Stimulated activated CD4-positive, alpha-beta T cell treated with anti-CD3 and anti-CD28 coated beads, Interleukin-1b, Interleukin-23, amount 100 ng/mL, for 48 hours (primary cell): ENCODE data around the gene HOXB8.

Experiments
- DNase-seq: peaks from one replicate; pipeline ENCODE4 v3.0.0-alpha.2; 2020

HOXB8 gene

DNA sequence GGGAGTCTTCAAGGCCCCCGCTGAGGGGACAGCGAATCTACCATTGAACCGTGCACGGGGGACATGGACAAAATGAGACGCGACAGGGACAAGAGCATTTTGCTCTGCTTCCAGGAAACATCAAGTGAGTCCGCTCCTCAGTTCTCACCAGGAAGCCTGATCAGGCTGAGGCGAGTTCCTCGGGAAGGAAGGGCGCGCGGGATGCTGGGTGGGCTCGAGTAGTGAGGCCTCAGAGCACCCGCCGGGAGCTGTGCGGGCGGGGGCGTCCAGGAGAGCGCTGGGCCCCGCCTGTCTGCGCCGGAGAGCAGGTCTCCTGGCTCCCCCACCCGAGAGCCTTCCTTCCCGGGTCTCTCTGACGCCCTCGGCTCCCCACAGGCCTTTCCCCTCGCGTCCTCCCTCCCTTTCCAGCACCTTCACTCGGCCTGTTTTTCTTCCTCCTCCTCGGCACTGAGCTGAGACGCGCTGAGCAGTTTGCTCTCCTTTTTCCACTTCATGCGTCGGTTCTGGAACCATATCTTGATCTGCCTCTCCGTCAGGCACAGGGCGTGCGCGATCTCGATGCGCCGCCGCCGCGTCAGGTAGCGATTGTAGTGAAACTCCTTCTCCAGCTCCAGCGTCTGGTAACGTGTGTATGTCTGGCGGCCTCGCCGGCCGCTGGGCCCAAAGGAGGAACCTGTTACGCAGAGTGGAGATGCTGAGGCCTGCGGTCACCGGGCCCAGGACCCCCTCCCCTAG is 18.9 kb downstream of the HOXB8 start:
- peak; percentile 42 for DNase-seq

- no peak for DNase-seq
Measured at GRCh38 chr17:48595278-48595999, 19.7 kb downstream of the HOXB8 start.

DNA sequence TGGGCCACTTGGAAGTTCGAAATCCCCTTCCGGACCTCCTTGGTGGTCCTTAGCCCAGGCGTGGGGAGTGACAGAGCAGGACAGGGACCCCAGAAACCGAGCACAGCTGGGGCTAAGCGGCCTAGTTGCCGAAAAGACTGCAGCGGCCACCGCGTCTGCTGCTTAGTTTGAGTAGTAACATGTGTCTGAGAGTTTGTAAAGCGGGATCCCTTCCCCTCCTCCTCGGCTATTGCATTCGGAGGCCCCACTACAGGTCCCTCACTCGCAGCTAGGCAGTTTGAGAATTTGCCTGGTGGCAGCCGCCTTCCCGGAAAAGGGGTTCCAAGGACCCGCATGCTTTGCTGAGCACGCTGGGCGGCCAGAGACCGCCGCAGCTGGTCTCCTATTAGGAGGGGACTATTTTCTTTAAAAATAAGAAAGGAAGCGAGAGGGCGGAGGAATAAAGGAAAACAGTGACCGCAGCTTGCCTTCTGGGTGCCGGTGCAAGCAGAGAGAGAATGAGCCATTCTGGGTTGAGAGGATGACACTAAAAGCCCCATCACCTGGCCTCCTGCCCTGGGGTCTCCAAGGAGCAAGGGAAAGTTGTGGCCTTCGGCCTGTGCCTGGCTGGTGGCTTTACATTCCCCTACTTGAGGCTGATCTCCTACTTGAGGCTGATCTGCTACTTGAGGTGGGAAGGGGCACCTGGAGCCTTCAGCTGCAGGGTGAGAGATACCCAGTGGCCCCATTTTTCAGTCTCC is 20.4 kb downstream of the HOXB8 start:
- no peak for DNase-seq

DNA sequence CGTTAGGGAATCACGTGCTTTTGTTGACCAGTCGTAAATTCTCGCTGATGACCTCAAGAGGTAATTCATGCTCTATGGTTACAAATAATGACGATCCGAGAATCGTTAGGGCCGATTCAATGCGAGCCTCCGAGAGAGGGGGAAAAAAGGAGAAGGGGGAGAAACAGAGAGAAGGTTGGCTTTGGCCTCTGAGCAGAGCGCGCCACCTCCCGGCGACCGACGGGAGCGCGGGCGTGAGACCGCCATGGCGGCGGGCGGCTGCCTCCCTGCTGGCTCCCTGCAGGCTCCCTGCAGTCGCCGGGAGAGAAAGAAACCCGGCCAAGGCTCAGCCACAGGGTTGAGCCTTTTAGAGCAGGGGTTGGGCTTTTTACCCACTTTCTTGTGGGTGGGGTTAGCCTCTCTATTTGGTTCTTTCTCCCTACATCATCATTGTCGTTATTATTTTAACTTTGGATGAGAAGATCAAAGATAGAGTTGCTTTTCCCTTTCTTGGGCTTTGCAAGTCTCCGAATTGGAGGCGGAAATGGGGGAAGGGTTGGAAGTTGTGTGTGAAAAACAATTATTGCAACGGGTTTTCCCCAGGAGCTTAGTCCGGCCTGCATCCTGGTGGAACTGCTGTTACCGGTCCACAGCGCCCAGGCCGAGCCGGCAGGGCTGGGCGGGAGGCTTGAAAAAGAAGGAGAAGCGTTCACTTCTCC is 21.1 kb downstream of the HOXB8 start:
- peak; percentile 76 for DNase-seq

DNA sequence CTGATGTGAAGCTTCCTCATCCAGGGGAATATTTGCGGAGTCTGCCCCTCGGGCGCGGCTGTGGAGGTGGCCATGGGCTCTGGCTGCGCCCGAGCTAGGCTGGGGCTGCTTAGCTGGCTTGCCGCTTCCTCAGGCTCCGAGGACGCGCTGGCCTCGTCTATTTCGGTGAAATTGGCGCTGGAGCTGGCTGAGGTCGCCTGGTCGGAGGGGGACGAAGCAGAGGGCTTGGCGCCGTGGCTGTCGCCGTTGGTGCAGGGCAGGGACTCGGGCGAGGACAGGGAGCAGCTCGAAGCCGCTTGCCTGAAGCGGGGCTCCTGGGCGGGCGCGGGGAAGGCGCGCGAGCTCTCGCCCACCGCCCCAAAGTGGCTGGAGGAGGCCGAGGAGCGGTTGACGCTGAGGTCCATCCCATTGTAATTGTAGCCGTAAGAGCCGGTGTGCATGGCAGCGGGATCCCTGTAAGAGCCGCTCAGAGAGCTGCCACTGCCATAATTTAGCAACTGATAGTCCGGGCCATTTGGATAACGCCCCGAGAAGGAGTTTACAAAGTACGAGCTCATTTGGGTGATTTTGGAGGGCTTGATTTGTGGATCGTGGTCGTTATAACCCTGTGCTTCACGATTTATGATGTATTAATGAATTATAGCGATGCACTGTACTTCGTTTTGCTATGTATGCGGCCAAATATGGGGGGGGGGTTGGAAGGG is 21.8 kb downstream of the HOXB8 start, which contains the start of gene HOXB5:
HOXB5 (minus strand) TSS at position 654 of the 704 bp plus-strand sequence; CDS start at position 557, 97 bp downstream.
- no peak for DNase-seq

DNA sequence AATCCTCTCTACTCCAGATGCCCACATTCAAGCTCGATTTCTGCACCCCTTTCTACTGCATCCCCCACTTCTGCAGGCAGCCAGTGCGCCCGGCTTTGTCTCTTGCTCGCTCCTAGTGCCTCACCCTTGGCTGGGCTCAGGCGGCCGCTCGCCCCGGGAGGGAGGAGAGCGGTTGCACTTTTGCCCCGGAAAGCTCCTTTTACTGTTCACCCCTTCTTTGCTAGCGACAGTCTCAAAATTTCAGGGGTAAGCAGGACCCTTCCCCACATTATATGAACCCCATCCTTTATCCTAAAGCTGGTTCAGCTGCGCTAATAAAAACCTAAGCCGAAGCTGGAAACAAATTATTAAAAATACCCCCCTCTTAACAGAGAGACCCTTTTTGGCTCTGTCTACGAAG is 22.5 kb downstream of the HOXB8 start:
- DNase-seq: no peak

DNA sequence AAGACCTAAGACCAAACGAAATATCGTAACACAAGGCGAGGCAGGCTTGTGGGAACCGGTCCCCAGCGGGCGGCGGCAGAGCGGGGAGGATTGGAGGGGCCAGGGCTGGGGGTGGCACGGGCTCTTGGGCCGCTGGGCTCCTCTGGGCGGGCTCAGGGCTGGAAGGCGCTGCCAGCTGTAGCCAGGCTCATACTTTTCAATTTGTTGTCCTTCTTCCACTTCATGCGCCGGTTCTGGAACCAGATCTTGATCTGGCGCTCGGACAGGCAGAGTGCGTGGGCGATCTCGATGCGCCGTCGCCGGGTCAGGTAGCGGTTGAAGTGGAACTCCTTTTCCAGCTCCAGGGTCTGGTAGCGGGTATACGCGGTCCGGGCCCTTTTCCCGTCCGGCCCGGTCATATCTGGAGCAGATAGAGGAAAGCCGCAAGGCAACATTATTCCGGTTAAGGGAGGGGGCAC is 23.0 kb downstream of the HOXB8 start:
- no peak for DNase-seq

DNA sequence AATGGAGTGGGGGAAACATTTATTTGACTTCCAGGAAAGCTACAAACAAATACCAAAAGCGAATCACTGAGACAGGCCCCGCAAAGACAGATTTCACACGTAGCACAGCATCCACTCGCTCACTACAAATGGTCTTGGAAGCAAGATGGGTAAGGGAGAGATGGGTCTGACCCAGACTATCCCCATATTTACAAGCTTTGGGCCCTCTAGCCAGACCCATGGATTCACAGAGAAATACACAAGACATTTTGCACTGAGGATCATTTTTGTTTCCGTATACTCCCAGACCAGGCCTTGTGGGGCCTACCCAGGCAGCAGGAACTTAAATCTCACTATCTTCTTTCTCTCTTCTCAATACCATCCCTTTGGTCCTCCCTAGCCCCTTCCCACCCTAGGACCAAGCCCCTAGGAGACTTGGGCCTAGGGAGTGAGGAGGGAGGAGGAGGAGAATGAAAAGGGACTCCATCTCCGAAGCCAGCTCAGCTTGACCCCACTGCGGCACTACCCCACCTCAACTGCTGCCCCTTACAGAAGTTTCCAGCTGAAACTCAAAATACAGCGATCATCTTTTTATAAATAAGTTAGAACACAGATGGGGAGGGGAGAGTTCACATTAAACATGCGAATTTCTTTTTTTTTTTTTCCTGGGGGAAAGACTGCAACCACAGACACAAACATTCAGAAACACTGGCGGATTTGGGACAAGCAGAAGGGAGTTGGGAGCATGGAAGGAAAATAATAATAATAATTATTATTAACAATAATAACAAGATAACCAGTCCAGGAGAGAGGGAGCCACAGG is 23.6 kb downstream of the HOXB8 start:
- DNase-seq: no peak

DNA sequence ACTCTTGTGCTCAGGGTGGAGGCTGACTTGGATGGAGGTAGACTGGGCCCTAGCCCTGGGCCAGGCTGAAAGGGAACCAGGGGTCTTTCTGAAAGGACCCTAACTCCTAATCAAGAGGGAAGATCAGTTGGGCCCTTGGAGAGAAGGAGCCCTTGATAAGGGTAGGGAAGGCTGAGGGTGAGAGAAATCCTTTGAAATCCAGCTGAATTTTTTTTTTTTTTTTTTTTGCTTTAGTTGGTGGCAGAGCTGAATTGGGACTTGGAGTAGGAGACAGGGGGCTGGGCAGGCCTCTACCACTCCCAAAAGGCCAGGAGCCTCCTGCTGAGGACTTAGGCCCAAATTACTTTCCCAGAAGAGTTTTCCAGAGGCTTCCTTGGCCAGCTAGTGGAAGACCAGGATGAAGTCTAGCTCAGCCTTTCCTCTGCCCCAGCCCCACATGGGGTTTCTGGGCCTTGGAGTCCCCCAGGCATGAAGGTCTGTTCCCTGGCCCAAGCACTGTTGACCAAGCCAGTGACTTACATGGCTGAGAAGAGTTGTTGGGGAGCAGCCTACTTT is 24.4 kb downstream of the HOXB8 start:
- DNase-seq: no peak

DNA sequence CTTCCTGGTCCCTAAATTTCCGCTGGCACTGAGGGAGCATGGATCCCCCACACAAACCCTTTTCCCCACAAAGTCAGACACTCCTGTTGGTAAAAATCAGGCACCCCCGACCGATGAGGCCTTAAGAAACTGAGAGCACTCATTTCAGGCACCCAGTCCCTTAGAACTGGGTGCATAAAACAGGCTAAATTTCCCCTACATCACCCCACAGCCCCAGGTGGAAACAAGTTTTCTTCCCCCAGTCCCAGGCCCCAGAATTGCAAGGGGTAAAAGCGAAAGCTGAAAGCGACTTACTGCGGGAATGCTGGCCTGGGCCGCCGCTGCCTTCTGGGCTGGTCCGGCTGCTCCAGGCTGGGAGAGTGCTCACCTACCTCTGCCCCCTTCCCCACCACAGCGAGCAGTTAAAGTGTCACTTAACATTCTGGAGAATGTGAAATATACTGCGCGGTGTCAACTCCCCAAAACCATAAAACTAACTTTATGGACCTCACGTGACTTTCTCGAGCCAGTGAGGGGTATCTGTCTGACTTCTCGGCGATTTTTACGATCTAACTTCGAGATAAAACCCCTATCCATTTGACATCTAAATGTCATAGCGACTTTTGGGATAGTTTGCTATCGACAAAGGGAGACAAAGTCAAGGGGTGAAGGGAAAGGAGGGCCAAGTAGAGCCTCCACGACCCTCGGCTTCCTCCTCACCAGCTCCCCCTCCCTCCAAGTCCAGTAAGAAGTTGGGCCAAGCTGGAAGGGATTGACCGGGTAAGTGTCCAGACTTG is 25.1 kb downstream of the HOXB8 start, which contains the start of gene HOXB3:
HOXB3 (minus strand) TSS at position 411 of the 776 bp plus-strand sequence. CDS start 37,767 bp downstream, outside the sequence.
- no peak for DNase-seq

DNA sequence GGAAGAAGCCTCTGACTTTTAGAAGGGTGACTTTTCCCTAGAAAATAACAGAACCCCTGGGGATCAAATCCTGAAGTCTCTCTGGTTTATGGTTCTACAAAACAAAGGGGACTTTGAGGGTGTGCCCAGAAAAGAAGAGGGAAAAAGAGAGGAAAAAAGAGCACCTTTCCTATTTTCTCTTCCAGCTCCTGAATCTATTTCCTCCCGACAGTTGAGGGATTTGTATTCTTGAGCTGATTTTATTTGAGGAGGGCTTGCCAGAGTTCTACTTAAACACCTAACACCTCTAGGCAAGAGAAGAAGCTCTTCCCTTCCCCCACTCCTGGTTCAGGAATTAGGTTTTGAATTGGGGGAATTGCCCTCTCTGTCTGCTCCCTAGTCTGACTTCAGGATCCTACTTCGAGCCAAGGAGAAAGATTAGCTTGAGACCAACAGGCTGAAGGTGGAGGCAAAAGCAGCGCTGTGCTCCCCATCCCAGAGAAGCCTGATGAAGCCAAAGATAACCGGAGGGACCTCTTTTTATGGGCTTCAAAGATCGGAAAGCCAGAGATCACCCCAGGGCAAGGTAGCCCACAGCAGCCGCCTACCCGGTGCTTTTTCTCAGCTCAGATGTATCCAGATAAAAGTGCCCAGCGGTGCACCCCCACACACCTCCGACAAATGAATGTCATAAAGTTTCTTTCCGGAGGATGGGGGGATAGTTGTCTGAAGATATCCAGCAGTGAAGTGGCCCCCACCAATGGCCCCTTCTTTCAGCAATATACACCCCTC is 25.8 kb downstream of the HOXB8 start:
- DNase-seq: no peak

- no peak for DNase-seq
Measured at GRCh38 chr17:48588528-48588927, 26.6 kb downstream of the HOXB8 start.

- no peak for DNase-seq
Measured at GRCh38 chr17:48588074-48588415, 27.0 kb downstream of the HOXB8 start.

GRCh38 chr17:48587276-48588073 is 27.6 kb downstream of the HOXB8 start:
- DNase-seq: no peak

DNA sequence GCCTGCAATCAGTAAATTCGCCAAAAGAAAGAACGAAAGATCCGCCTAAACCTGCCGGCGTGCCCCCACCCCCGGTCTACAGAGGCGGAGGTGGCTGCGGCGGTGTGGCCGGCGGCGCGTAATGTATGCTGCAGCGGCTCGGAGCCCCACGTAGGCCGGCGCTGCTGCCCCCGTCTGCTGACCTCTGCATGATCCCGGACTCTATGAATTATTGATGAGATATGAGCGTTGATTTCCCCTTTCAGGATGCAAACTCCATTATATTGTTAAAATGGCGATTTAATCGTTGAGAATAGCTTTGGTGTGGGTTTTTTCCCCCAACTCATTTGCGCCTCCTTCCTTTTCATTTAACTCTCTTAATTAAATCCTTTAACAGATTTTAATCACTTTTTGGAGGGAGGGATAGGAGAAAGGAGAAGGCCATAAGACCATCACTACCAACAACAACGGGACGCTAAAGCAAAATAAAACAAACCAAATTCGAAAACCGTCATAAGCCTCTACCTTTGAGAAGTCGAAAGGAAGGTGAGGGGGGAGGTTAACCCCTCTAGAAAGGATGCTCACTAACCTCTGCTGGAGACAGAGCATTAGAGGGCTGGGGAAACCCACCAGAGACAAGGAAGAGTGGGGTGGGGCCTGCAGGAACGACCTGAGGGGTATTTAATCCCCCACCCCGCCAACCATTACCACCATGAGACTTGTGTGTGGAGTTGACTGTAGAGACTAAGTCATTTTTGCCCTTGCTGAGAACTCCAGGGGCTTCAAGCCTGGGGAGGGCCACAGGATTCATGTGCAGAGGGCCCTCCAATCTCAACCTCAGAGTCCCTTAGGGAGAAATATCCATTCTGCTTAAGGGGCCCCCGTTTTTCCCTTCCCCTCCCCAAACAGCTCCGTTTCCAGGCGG is 28.5 kb downstream of the HOXB8 start:
- no peak for DNase-seq

GRCh38 chr17:48584223-48584741 is 30.8 kb downstream of the HOXB8 start:
- DNase-seq: no peak

- no peak for DNase-seq
Measured at GRCh38 chr17:48583708-48584222, 31.3 kb downstream of the HOXB8 start.
